SU-DHL-6 (cell line): ENCODE data around the gene ZNF609.

Experiments
- H2AFZ ChIP-seq: fragments of 200-600 bp; sonication (generic); 2 replicates; pipeline ENCODE4 v1.6.1; 2014; ENCODE audit warnings: low read depth, mild to moderate bottlenecking, moderate library complexity, mixed read lengths, antibody characterized with exemption, low read length; ENCODE audit not compliant: severe bottlenecking
- H3F3A ChIP-seq: fragments of 200-600 bp; shearing (Covaris generic); 2 replicates; pipeline ENCODE4 v1.6.0; 2016; ENCODE audit warnings: antibody characterized with exemption, mild to moderate bottlenecking; ENCODE audit not compliant: insufficient read depth
- H3K27ac ChIP-seq: fragments of 200-600 bp; sonication (generic); 2 replicates; pipeline ENCODE4 v1.5.1; 2016; ENCODE audit warnings: low read depth, mild to moderate bottlenecking, low read length, moderate library complexity, mixed read lengths
- H3K27me3 ChIP-seq: fragments of 200-600 bp; sonication (generic), shearing (Covaris generic); 2 replicates; pipeline ENCODE4 v1.6.0; 2014; ENCODE audit warnings: mild to moderate bottlenecking, low read length
- H3K36me3 ChIP-seq: fragments of 200-600 bp; sonication (generic); 2 replicates; pipeline ENCODE4 v1.6.1; 2014; ENCODE audit warnings: mild to moderate bottlenecking, low read length, mixed read lengths
- H3K4me2 ChIP-seq: fragments of 300-600, 200-600 bp; shearing (Covaris generic), sonication (generic); 2 replicates; pipeline ENCODE4 v1.6.0; 2014; ENCODE audit warnings: low read length, low read depth, mild to moderate bottlenecking; ENCODE audit not compliant: poor library complexity, severe bottlenecking
- H3K4me3 ChIP-seq: fragments of 200-600 bp; sonication (generic); 2 replicates; pipeline ENCODE4 v1.5.1; 2014; ENCODE audit warnings: antibody characterized with exemption, low read length, mild to moderate bottlenecking, mixed read lengths; ENCODE audit not compliant: insufficient read depth, poor library complexity, severe bottlenecking
- H3K79me2 ChIP-seq: fragments of 200-600 bp; sonication (generic); 2 replicates; pipeline ENCODE4 v1.6.1; 2014; ENCODE audit warnings: mild to moderate bottlenecking, low read length, moderate library complexity; ENCODE audit not compliant: insufficient read depth
- H3K9ac ChIP-seq: fragments of 200-600 bp; sonication (generic); 2 replicates; pipeline ENCODE4 v1.7.0; 2014; ENCODE audit warnings: mild to moderate bottlenecking, low read length
- H3K9me2 ChIP-seq: fragments of 200-600 bp; sonication (generic); replicated peaks from 2 replicates; pipeline ENCODE4 v1.6.1; 2014; ENCODE audit warnings: low read length; ENCODE audit not compliant: insufficient read depth
- H3K9me3 ChIP-seq: fragments of 200-600 bp; sonication (generic); 2 replicates; pipeline ENCODE4 v1.6.1; 2014; ENCODE audit warnings: low read length, mixed read lengths; ENCODE audit not compliant: insufficient read depth
- H4K20me1 ChIP-seq: fragments of 200-600 bp; sonication (generic); 2 replicates; pipeline ENCODE4 v1.6.1; 2014; ENCODE audit warnings: low read depth, mild to moderate bottlenecking, antibody characterized with exemption, low read length, moderate library complexity, mixed read lengths
- EZH2phosphoT487 ChIP-seq: fragments of 200-600 bp; sonication (generic), shearing (Covaris generic); conservative IDR thresholded peaks from 2 replicates; pipeline ENCODE4 v1.6.1; 2018; ENCODE audit warnings: mild to moderate bottlenecking, antibody characterized with exemption, low read length, moderate library complexity, mixed read lengths
- TF ChIP-seq, protein P1 (sequence below): fragments of 200-600 bp; sonication (generic); IDR thresholded peaks from one replicate; pipeline ENCODE4 v1.5.1; 2017; ENCODE audit warnings: antibody characterized with exemption, mild to moderate bottlenecking, low read length, moderate library complexity; ENCODE audit not compliant: insufficient read depth, poor library complexity, severe bottlenecking

The ZNF609 gene

DNA sequence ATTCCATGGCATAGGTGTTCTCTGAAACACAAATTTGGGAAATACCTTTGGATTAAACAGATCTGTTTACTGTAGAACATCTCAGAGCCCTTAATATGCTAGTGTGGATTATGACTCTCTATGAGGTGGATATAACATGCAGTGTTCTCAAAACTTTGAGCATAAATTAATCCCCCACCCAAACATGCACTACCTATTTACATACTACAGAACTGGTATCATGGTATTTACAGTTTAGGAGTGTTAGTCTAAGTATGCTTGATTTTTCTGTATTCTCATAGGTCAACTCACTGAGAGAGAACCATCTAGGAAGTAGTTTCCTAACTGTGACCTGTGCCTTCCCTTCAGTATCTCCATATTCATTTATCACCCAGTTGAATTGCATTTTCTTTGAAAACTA is 30.9 kb upstream of the ZNF609 start:
- Histone ChIP-seq H3K4me3 (no peak overlapping the region), H3K9ac (no peak overlapping the region), H3K9me2 (no peaks in the 10 kb centered on the region), H3K9me3 (no peaks in the 10 kb centered on the region), H3K4me2 (no peak overlapping the region), H3K27me3 (no peaks in the 10 kb centered on the region), H3K79me2 (no peaks in the 10 kb centered on the region), H3K36me3 (no peaks in the 10 kb centered on the region), H2AFZ (no peak overlapping the region), H3K27ac (no peak overlapping the region), H3F3A (no peaks in the 10 kb centered on the region), H4K20me1 (no peaks in the 10 kb centered on the region)
- no peak for TF ChIP-seq EZH2phosphoT487
- TF ChIP-seq, protein P1, sequence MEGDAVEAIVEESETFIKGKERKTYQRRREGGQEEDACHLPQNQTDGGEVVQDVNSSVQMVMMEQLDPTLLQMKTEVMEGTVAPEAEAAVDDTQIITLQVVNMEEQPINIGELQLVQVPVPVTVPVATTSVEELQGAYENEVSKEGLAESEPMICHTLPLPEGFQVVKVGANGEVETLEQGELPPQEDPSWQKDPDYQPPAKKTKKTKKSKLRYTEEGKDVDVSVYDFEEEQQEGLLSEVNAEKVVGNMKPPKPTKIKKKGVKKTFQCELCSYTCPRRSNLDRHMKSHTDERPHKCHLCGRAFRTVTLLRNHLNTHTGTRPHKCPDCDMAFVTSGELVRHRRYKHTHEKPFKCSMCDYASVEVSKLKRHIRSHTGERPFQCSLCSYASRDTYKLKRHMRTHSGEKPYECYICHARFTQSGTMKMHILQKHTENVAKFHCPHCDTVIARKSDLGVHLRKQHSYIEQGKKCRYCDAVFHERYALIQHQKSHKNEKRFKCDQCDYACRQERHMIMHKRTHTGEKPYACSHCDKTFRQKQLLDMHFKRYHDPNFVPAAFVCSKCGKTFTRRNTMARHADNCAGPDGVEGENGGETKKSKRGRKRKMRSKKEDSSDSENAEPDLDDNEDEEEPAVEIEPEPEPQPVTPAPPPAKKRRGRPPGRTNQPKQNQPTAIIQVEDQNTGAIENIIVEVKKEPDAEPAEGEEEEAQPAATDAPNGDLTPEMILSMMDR, result no peak

DNA sequence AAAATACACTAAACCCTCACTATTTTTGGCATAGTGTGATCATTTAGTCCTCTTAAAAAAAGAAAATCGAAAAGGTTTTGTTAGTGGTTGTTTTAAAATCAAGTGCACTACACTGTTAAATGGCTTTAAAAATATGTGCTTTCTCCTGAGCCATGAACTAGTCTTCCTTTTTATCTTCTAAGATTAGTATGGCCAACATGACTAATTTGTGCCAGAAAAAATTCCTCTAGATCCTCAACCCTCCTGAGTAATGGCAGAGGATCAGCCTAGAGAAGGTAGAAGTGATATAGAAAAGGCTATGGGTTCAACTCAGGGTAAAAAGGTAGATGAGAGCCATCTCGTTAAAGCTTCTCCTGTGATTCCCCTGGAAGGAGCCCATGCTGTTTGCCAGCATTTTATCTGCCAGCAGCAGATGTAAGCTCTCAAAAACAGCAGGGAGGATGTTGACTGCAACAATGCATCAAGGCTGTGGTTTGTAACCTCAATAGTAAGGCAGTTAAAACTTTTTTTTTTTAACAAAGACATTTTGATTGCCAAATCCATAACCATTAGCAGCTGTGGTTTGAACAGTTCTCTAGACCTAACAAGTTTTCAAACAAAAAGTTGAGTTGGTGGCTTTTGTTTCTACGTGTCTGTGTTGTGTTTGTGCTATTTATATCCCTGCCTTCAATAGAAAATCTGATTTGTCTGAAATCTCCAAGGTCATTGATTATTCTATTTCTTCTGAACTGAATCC is 30.2 kb upstream of the ZNF609 start:
- no peaks in the 10 kb centered on the region for H3K36me3 ChIP-seq
- H3K9me2 ChIP-seq, result no peaks in the 10 kb centered on the region
- H3K27ac ChIP-seq, result no peak overlapping the region
- no peaks in the 10 kb centered on the region for H4K20me1 ChIP-seq
- no peak overlapping the region for H3K9ac ChIP-seq
- H3K4me2 ChIP-seq, result no peak overlapping the region
- H3K79me2 ChIP-seq, result no peaks in the 10 kb centered on the region
- H3K9me3 ChIP-seq, result no peaks in the 10 kb centered on the region
- TF ChIP-seq, protein P1, result no peak
- TF ChIP-seq EZH2phosphoT487, result no peak
- no peaks in the 10 kb centered on the region for H3F3A ChIP-seq
- H2AFZ ChIP-seq, result no peak overlapping the region
- no peaks in the 10 kb centered on the region for H3K27me3 ChIP-seq
- H3K4me3 ChIP-seq, result no peak overlapping the region

DNA sequence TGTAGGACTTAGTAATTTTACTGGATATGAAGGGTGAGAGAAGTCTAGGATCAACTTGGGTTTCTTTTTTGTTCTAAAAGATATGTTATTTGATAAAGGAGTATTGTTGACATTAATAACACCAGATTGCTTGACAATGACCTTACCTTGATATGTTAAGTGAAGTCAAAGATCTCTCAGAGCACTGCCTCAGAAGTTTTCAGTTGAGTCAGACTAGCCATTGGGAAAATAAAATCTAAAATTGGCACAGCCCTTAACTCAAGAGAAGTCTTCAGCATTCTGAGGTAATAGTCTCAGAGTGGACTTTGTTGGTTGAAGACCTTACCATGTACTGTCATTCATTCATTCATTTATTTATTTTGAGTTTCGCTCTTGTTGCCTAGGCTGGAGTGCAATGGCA is 22.4 kb upstream of the ZNF609 start:
- no peak overlapping the region for H3K4me3 ChIP-seq
- no peaks in the 10 kb centered on the region for H4K20me1 ChIP-seq
- H3K27me3 ChIP-seq, result no peaks in the 10 kb centered on the region
- no peak for TF ChIP-seq EZH2phosphoT487
- TF ChIP-seq, protein P1, result no peak
- no peaks in the 10 kb centered on the region for H3F3A ChIP-seq
- H2AFZ ChIP-seq, result no peak overlapping the region
- no peak overlapping the region for H3K27ac ChIP-seq
- no peak overlapping the region for H3K4me2 ChIP-seq
- no peaks in the 10 kb centered on the region for H3K79me2 ChIP-seq
- no peaks in the 10 kb centered on the region for H3K36me3 ChIP-seq
- H3K9me2 ChIP-seq, result no peaks in the 10 kb centered on the region
- no peak overlapping the region for H3K9ac ChIP-seq
- H3K9me3 ChIP-seq, result no peaks in the 10 kb centered on the region
